GM18517 (cell line): ENCODE data around the gene CCDC134.
"Not testable (repeated sequence)": the region's sequence is repeated elsewhere in the genome, so short reads cannot be mapped to it uniquely, and the experiment has no call there.

Source experiments
- ATAC-seq: cut with Tn5 transposase; IDR thresholded peaks from one replicate; pipeline ENCODE4 v1.9.1; 2021; ENCODE audit warnings: mild to moderate bottlenecking, moderate library complexity; ENCODE audit not compliant: unreplicated experiment

The CCDC134 gene

DNA sequence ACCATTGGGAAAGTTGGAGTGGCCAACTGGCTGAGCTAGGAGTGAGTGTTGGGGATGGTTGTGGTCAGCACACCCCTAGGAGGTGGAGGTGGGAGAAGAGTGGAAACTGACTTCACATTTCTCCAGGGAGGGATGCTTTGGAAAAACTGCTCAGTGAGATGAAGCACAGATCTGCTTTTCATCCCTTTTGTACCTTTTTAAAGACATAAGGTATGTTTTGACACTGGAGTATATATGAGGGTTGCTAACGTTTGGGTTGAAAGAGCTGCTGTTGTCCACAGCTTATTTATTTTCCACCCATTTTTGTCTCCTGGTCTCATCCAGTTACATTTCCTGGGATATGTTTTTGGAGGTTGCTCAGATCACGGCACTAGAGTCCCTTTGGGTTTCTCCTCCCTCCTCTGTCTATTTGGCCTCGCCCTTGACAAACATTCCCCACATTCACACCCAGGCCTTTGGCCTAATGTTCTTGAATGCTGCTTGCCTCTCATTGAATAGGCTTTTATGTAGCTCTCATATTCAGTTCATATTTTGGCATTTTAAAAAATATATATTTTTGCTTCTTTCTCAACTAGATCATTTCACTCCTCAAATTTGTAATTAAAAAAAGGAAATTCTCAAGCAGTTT lies 40.7 kb downstream of the CCDC134 start:
- no peak for ATAC-seq

DNA sequence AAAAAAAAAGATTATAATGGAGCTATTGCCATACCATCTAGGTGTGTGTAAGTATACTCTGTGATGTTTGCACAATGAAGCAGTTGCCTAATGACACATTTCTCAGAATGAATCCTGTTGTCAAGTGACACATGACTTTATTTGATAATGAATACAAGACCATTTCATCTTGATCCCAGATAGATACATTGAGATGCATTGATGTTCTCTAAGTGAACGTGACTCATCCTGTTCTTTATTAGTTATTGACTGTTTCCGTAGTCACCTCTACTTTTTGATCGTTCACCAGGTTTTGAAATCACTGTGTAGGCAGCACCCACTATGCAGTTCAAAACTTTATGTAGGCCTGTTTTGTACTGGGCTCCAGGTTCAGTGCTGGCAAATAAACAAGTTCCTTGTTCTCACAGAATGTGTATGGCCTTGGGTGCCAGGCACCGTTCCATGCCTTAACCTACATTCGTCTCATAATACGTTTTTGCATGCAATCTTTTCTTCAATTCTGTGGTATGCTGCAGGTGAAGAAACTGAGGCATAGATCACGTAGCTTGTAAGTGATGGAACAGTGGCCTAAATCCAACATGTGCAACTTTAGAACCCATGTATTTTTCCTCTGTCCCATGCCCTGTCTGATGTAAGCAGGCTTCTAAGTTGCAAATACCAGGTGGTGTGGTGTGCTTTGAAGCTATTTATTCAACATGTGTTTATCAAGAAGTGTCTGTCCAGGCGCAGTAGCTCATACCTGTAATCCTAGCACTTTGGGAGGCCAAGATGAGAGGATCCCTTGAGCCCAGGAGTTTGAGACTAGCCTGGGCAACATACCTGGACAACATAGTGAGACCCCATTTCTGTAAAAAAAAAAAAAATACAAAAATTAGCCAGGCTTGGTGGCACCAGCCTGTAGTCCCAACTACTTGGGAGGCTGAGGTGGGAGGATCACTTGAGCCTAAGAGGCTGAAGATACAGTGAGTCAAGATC lies 42.8 kb downstream of the CCDC134 start:
- ATAC-seq = no peak

DNA sequence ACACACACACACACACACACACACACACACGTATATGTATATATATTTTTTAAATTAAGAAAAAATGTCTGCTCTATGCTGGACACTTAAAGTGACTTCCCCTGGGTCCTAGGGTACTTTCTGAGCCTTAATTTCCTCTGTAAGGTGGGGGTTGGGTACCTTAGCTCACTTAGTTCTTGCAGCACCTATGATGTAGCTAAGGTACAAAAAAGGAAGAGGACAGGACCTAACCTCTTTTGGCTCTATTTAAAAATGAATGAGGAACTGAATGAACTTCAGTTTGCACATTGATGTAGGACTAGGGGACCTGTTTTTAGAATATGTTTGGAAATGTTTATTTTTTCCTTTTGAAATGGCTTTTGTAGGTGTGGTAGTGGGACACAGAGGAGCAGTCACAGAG lies 43.6 kb downstream of the CCDC134 start:
- no peak for ATAC-seq

DNA sequence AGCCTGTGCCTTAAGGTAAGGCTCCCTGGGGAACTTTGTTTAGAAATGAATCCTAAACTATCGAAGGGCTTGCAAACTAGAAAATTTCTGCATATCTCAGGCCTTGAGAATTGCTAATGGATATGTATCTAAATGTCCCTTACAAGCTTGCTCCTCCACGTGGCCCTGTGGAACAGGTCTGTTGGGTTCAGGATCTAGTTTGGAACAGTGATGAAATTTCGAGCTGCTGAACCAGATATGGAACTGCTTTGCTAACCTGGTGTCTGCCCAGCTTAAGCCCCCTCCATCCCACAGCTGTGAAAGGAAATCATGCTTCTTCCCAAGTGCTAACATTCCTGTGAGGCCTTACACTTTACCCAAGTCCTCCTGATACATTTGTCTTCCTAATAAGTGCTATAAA lies 44.0 kb downstream of the CCDC134 start:
- no peak for ATAC-seq

DNA sequence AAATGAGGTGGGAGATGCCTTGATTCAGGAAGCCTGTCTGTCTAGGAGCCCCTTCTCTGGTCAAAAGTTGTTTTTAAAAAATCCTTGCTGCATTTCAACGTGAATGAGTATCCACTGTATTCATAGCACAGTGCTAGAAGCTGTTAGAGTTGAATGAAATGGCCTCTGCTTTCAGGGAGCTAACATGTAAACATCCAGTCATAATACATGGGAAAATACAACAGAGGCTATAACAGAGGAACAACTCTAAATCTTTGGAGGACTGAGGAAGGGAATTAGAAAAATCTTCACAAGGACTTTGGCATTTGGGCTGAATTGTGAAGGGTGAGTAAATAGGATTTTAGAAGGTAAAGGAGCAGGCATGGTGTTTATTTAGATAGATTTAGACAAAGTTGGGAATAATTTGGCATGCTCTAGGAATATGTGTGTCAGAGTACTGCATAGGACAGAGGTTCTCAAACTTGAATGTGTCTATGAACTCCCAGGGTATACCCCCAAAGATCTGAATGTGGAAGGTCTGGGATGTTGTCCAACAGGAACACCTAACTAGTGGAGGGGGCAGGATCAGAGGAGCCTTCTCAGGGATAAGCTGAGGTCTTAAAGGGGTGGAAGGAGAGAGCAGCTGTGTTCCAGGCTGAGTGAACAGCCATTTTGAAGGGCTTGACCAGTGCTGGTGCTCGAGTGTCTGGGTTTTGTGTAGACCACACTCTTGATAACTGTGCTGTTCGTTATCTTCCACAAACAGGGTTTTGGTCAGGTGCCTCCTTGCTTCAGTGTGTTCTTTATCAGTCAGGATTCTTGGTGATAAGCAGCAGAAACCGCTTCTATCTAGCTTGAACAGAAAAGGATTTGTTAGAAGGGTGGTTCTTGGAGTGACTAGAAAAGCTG lies 45.1 kb downstream of the CCDC134 start:
- ATAC-seq = no peak

DNA sequence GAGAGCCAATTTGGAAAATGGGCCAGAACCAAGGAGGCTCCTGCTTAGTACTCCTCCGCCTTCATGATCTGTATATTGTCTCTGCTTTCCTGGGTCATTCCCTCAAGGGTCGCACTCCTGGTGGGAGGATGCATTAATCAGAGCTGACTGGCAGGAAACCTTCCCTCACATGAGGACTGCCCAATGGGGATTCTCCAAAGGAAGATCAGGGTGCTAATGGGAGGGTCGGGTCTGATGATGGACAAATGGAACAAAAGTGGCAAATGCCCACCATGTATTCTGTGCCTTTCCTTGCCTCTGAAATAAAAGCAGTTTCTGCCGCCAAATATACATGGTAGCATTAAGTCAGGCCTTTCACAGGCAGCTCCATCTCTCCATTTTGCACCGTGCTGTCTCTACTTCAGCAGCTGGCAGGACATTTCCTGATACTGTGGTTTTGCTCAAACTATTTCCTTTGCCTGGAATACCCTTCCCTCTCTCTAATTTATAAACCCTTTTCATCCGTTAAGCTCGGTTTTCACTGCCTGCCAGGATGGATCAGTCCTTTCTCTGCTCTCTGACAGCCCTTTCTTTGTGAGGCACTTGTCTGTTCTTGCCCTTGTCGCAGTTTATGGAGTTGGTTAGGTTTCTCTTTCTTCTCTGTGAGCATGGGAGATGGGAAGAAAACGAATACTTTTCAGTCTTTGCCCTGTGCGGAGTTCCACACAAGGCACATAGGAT lies 45.9 kb downstream of the CCDC134 start:
- ATAC-seq = no peak

DNA sequence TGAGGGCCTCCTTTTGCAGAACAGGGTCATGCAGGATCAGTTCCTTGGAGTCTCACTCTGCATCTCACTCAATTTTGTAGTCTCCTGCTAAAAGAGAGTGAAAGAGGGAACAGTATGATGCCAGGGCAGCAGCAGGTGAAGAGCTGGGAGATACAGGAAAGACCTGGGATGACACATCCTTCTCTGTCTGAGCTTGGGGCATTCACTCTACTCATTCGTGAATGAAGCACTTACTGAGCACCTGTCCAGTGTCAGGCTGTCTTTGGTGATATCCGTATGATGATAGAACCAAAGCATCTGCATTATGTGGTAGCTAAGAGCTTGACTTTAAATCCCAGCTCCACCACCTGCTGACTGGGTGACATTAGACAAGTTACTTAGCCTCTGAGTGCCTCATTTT lies 46.8 kb downstream of the CCDC134 start:
- ATAC-seq = no peak

DNA sequence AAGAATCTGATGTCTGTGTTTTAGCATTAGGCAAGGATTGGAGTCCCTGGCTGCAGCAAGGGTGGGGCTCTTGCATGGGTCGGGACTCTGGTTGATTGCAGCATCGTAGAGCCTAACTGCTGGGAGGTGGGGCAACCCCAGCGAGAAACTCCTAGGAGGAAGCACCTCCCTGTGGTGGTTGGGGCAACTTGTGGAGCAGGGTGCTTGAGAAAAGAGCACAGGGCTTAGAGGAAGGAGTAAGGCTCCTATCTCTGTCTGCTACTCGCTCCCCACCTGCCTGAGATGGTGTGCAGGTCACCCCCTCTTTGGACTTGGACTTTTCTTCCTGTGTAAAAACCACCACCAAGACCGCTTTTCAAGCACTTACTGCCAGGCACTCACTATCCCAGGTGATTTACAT lies 48.0 kb downstream of the CCDC134 start:
- no peak for ATAC-seq

DNA sequence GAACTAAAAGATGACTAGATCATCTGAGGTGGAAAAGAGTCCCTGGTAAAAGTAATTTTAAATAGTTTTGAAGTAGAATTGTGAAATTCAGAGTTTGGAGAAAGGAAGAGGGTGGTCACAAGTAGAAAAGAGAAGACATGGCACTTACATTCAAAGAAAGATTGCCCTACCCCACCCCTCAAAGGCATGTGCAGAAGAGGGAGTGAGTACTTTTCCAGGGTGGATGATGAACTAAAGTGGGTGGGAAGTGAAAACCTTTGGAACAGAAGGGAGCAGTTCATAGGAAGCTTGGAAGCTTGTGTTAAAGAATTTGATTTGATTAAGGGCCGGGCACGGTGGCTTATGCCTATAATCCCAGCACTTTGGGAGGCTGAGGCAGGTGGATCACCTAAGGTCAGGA lies 56.0 kb downstream of the CCDC134 start:
- ATAC-seq = no peak

DNA sequence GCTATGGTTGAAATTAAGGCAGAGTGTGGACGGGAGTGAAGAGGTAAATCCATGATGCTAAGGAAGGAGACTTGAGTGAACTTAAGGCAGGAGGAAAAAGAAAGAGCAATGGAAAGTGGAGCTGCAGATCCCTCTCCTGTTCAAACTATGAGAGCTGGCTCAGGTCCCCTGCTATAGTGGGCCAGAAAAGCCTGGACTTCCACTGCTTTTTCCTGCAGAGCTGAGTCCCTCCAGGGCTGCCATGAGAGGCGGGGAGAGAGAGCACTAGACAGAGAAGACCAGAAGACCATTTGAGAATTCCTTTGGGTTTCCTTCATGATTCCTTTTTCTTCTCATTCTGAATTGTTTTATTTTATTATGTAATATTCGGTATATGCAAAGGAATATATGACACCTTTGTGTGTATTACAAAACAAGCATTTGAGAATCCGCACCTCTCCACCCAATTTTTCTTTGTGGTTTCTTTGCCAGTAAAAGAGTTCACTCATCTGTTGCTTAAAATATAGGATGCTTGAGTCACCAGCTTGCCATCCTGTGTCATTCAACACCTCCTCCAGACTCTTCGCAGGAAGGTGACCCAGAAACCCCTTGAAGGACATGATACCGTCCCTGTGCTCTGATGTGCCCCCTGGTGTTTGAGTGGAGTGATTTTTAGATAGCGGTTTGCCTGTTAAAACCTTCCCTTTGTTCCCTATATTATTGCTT lies 56.8 kb downstream of the CCDC134 start:
- ATAC-seq = no peak

DNA sequence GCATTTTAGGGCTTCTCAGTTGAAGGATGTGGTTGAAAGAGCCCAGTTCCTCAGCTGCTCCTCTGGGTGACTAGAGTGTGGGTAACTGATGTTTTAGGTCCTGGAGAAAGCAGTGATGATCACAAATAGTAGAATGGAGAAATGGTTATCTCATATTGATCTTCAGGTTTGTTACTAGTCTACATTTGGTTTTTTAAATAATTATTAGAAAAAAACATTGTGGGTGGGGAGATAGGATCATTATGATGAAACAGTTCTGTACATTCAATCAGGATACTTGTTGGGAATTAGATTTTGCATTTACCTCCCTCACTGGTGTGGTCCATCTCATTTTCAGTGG lies 57.4 kb downstream of the CCDC134 start:
- ATAC-seq = no peak

DNA sequence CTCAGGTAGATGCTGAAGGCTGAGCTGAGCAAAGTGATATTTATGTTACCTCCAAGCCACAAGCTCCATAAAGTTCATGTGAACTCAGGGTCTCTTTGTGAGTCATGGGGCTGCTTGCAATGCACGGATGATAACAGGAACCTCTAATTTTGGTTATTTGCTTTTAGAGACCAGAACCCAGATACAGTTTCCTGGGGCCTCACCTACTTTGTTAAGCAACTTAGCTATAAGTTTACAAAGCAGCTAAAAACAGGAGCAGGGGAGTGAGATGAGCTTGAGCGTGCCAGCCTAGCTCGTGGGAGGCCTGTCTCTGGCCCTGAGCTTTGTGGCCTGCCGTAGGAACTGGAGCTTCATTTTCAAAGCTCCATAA lies 61.7 kb downstream of the CCDC134 start:
- ATAC-seq = peak; percentile 47

DNA sequence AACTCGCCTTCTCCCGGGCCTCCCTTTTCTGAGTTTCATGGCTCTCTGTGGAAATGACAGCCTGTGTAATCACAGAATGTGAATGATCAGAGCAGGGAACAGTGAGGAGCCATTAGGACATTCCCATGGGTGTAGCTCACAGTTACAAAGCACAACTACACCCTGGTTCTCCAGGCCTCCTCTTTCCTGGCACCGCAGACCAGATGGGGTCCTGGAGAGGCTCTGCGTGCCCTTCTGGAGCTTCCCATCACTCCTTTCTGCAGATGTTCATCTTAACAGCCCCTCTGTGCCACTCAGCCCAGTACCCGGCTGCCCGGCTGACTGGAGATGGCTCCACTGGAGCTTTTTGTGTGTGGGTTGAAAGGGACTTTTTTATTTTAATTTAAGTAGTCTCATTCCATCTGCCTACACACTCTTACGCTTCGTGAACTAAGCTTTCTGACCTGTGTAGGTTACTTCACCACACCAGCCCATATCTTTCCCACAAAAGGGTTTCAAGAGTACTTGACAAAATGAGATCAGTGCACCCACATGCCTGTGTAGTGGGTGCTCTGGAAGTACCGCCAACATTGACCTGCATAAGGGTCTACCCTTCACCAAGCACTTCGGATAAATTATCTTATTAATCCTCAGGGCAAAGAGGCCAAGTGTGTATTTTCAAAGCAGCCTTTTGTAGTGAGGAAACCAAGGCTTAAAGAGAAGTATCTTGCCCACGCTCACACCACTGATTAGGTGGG lies 62.2 kb downstream of the CCDC134 start:
- ATAC-seq = peak; percentile 65

DNA sequence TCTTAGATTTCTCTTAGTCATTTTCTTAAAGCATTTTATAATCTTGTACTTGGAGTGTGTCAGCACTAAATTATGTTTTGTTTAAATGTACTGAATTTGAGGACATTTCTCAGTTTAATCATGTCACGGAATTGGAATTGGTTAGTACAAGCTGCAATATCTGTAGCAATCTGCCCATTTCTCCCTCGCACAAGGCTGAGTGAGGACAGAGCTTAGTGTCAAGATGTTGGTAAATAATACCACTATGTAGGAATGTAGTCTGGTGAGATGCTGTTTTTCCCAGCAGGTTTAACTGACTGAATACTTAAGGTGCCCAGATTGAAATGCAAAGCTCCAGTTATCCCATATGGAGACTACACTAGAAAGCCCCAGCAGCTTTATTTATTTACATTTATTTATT lies 63.0 kb downstream of the CCDC134 start:
- no peak for ATAC-seq

DNA sequence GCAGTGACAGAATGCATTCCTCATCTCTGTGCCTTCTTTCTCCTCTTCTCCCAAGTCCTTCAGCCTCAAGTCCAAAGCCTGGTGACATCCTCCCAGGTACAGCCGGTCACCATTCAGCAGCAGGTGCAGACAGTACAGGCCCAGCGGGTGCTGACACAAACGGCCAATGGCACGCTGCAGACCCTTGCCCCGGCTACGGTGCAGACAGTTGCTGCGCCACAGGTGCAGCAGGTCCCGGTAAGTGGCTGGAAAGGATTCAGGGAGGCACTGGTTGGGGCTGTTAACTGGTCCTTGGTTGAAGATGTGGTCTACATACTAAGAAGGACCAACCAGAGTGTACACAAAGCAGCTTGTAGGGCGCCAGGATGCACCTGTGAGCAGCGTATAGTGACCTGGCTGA lies 68.1 kb downstream of the CCDC134 start:
- ATAC-seq = no peak

DNA sequence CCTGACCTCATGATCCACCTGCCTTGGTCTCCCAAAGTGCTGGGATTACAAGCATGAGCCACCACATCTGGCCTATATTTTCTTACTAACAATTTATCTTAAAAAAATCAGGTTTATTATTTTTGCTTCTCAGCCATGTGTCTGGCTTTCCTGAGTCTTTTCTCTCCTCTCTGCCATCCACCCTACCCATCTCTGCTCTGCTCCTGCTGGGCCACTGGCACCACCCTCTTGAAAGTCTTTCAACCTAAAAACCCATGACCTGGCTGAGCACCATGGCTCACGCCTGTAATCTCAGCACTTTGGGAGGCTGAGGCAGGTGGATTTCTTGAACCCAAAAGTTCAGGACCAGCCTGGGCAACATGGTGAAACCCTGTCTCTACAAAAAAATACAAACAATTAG lies 69.6 kb downstream of the CCDC134 start:
- ATAC-seq = not testable (repeated sequence)

DNA sequence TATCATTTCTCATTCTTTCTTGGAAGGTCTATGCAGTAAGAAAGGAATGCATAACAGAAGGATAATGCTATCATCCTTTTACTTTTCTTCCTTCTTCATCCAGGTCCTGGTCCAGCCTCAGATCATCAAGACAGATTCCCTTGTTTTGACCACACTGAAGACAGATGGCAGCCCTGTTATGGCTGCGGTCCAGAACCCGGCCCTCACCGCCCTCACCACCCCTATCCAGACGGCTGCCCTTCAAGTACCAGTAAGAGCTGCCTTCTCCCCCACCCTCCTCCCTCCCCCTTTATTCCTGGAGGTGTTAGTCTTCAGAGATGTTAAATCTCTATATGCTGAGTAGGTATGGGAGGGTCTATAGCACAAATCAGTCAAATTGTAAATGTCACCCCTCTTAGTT lies 70.3 kb downstream of the CCDC134 start:
- ATAC-seq = no peak

DNA sequence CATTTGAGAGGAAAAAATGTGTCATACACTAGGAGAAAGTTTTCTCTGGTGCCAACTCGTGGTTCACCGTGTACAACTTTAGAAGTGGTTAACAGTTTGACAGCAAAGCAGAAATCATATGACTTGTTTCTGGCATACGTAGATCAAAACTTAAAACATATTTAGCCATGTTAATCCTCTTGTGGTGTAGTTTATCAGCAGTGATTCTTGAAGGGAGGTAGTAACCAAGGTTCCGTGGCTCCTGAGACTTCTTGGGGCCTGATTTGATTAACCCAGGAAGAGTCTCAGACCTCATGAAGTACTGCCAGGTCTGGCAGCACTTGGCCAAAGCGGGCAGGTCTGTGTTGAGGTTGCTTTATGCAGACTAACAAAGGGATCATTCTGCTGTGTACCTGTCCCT lies 72.9 kb downstream of the CCDC134 start:
- ATAC-seq = no peak

DNA sequence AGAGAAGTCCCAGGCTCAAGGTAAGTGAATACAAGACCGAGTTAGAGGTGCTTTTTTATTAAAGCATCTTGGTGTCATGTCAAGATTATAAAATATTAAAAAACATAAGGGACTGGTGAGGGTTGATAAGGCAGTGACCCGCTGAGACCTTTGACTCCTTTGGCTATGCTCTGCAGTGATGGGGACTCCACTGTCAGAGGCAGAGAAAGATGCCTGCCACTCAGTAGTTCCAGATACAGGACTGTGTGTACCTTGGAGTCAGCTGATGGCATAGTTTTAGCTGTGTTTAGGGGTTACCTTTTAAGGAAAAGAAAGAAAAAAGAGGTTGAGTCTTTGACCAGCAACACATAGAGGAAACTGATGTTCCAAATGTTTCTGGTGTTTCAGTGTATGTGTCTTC lies 73.6 kb downstream of the CCDC134 start:
- ATAC-seq = no peak
